ENCODE results near the gene AUH. TPM values are rescaled to one million over a fixed set of nuclear protein-coding genes. Genes with fewer than 3 reads are reported as not detected.

AUH gene
- polyA plus RNA-seq, 3 donors: 4.0 to 9.9 (median 8.4) TPM

DNA sequence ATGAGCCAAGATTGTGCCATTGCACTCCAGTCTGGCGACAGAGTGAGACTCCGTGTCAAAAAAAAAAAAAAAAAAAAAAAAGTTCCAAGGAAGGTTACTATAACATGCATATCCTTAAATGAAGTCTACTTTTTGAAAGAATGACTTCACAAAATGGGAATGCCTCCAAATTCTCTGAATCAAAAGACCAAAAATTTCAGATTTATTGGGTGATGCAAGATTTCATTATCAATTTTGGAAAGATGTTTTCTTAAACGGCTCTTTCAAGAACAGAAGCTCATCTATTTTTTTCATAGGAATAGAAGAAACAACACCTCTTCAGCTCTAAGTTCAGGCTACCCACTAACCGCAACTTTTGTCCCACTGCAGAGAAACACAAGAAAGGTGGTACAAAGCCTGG, 69.9 kb downstream of the AUH start:
- H3K36me3 Mint-ChIP-seq: peaks cover 38 to 45% of the 10 kb centered on the region in 2 donors
- intact Hi-C loops (cut with micrococcal nuclease): loop anchor here in 1 of 2 donors (10.0 kb wide), 1 partner anchor 127 kb away; no protein-coding TSS in a partner anchor
- Histone ChIP-seq H4K20me1 (ENCODE audit: insufficient read depth, low read length) (no peaks in the 10 kb centered on the region), H3K27me3 (ENCODE audit: control insufficient read depth in 2 of 2, insufficient read depth in 2 of 2, low read length in 2 of 2) (no peaks in the 10 kb centered on the region), H3K4me1 (ENCODE audit: control insufficient read depth in 1 of 2, insufficient read depth in 2 of 2, low read length in 2 of 2) (peaks cover 4 to 5% of the 10 kb centered on the region in 2 donors), H3K4me2 (replicated peaks; ENCODE audit: extremely low read depth, low read length, poor library complexity, severe bottlenecking) (no peak overlapping the region), H3K79me2 (ENCODE audit: insufficient read depth, low read length) (no peaks in the 10 kb centered on the region), H2AFZ (ENCODE audit: insufficient read depth, low read depth, low read length, poor library complexity, severe bottlenecking) (no peak overlapping the region), H3K9ac (ENCODE audit: insufficient read depth, low read length, poor library complexity, severe bottlenecking) (no peak overlapping the region), H3K36me3 (replicated peaks in 1 of 2; ENCODE audit: control insufficient read depth in 1 of 2, insufficient read depth in 2 of 2, low read length in 2 of 2) (peaks cover 16 to 31% of the 10 kb centered on the region in 2 donors), H3K4me3 (replicated peaks in 1 of 3; ENCODE audit: low read depth in 2 of 3, low read length in 3 of 3) (no peak overlapping the region), H3K9me3 (replicated peaks in 1 of 2; ENCODE audit: control insufficient read depth in 1 of 2, insufficient read depth in 1 of 2, low read length in 2 of 2) (no peaks in the 10 kb centered on the region), H3K27ac (ENCODE audit: low read depth in 1 of 2, low read length in 2 of 2) (no peak overlapping the region)
- no peak overlapping the region for H3K27ac Mint-ChIP-seq
- no CpG with 5 or more reads among the region's 4 CpGs for WGBS (ENCODE audit: insufficient coverage)
- H3K4me3 Mint-ChIP-seq: no peak overlapping the region
- TF ChIP-seq, protein P1, sequence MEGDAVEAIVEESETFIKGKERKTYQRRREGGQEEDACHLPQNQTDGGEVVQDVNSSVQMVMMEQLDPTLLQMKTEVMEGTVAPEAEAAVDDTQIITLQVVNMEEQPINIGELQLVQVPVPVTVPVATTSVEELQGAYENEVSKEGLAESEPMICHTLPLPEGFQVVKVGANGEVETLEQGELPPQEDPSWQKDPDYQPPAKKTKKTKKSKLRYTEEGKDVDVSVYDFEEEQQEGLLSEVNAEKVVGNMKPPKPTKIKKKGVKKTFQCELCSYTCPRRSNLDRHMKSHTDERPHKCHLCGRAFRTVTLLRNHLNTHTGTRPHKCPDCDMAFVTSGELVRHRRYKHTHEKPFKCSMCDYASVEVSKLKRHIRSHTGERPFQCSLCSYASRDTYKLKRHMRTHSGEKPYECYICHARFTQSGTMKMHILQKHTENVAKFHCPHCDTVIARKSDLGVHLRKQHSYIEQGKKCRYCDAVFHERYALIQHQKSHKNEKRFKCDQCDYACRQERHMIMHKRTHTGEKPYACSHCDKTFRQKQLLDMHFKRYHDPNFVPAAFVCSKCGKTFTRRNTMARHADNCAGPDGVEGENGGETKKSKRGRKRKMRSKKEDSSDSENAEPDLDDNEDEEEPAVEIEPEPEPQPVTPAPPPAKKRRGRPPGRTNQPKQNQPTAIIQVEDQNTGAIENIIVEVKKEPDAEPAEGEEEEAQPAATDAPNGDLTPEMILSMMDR (IDR thresholded peaks at IDR 0.05): no peak
- H3K9me3 Mint-ChIP-seq: peaks cover 0 to 1% (median 0%) of the 10 kb centered on the region in 7 donors
- no peak for DNase-seq
- H3K4me1 Mint-ChIP-seq: peaks cover 7% of the 10 kb centered on the region
- H3K27me3 Mint-ChIP-seq (ENCODE audit: low read depth in 3 of 3): peaks cover 0 to 2% (median 0%) of the 10 kb centered on the region in 3 donors

DNA sequence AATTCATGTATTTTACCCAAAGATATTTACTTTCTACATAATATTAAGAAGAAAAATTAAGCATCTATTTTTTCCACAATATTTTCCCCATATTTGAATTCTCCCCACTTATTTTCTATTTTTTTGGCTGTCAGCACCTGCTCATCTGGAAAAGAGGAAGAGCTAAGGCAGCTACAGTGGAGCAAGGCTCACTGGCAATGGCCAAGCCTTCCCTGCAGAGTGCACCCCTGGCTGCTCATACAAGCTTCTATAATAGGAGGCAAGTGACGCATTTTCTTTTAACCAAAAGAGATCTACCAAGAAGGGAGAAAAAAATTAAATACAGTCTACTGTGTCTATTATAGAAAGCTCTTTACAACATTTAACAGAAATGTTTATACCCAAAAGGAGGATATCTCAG, 72.5 kb downstream of the AUH start:
- Mint-ChIP-seq H3K27me3 (ENCODE audit: low read depth in 3 of 3) (peaks cover 0 to 2% (median 0%) of the 10 kb centered on the region in 3 donors), H3K4me3 (no peak overlapping the region), H3K9me3 (peaks cover 0 to 4% (median 0%) of the 10 kb centered on the region in 7 donors), H3K27ac (peak overlapping the region in 2 of 7 donors; percentile 6 to 21), H3K4me1 (peaks cover 4% of the 10 kb centered on the region), H3K36me3 (peaks cover 25 to 32% of the 10 kb centered on the region in 2 donors)
- no peaks in the 10 kb centered on the region for H3K79me2 ChIP-seq (ENCODE audit: insufficient read depth, low read length)
- WGBS (ENCODE audit: insufficient coverage): no CpG with 5 or more reads among the region's 1 CpG
- H3K9ac ChIP-seq (ENCODE audit: insufficient read depth, low read length, poor library complexity, severe bottlenecking): no peak overlapping the region
- no peaks in the 10 kb centered on the region for H3K27me3 ChIP-seq (ENCODE audit: control insufficient read depth in 2 of 2, insufficient read depth in 2 of 2, low read length in 2 of 2)
- no peak overlapping the region for H3K4me2 ChIP-seq (replicated peaks; ENCODE audit: extremely low read depth, low read length, poor library complexity, severe bottlenecking)
- TF ChIP-seq, protein P1 (IDR thresholded peaks at IDR 0.05): no peak
- H3K4me3 ChIP-seq (replicated peaks in 1 of 3; ENCODE audit: low read depth in 2 of 3, low read length in 3 of 3): no peak overlapping the region
- peaks cover 11 to 17% of the 10 kb centered on the region in 2 donors for H3K36me3 ChIP-seq (replicated peaks in 1 of 2; ENCODE audit: control insufficient read depth in 1 of 2, insufficient read depth in 2 of 2, low read length in 2 of 2)
- peak in 1 of 3 donors; percentile 22 for DNase-seq
- H2AFZ ChIP-seq (ENCODE audit: insufficient read depth, low read depth, low read length, poor library complexity, severe bottlenecking): no peak overlapping the region
- intact Hi-C loops (cut with micrococcal nuclease): no loop called here
- no peaks in the 10 kb centered on the region for H3K9me3 ChIP-seq (replicated peaks in 1 of 2; ENCODE audit: control insufficient read depth in 1 of 2, insufficient read depth in 1 of 2, low read length in 2 of 2)
- H3K27ac ChIP-seq (ENCODE audit: low read depth in 1 of 2, low read length in 2 of 2): no peak overlapping the region
- H4K20me1 ChIP-seq (ENCODE audit: insufficient read depth, low read length): no peaks in the 10 kb centered on the region
- H3K4me1 ChIP-seq (ENCODE audit: control insufficient read depth in 1 of 2, insufficient read depth in 2 of 2, low read length in 2 of 2): no peaks in the 10 kb centered on the region
